ENCODE data around the gene OR56B1. TPM values are rescaled to one million over a fixed set of nuclear protein-coding genes. Genes with fewer than 3 reads are reported as not detected.
"Not testable (repeated sequence)": the region's sequence is repeated elsewhere in the genome, so short reads cannot be mapped to it uniquely, and the experiment has no call there.

The OR56B1 gene
- total and polyA plus RNA-seq, 2 donors from 2014 or later = 0.28 TPM; not detected in 1

DNA sequence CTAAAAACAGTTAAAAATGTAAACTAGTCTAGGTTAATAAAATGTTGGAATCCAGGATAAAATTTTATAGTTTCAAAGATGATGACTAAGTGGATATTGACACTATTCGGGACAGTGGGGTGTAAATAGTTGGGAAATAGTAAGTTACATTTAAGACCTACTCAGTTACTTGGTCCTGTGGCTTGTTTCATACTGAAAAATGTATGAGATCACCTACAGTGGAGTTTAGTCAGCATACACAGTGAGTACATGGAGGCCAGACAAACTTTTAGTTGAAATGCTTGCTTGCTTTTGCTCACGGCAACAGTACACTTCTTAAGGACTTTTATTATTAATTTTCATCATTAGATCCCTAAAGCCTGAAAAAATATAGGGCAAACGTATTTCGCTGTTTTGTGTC, 30.6 kb upstream of the OR56B1 start:
- TF ChIP-seq, protein P1, sequence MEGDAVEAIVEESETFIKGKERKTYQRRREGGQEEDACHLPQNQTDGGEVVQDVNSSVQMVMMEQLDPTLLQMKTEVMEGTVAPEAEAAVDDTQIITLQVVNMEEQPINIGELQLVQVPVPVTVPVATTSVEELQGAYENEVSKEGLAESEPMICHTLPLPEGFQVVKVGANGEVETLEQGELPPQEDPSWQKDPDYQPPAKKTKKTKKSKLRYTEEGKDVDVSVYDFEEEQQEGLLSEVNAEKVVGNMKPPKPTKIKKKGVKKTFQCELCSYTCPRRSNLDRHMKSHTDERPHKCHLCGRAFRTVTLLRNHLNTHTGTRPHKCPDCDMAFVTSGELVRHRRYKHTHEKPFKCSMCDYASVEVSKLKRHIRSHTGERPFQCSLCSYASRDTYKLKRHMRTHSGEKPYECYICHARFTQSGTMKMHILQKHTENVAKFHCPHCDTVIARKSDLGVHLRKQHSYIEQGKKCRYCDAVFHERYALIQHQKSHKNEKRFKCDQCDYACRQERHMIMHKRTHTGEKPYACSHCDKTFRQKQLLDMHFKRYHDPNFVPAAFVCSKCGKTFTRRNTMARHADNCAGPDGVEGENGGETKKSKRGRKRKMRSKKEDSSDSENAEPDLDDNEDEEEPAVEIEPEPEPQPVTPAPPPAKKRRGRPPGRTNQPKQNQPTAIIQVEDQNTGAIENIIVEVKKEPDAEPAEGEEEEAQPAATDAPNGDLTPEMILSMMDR (IDR thresholded peaks at IDR 0.05; ENCODE audit: borderline replicate concordance, extremely low read depth, insufficient read depth) = no peak
- no peak overlapping the region for H3K9ac ChIP-seq (ENCODE audit: low read length in 3 of 3)
- H3K4me1 ChIP-seq (ENCODE audit: control insufficient read depth in 2 of 3, insufficient read depth in 2 of 3, low read depth in 1 of 3, low read length in 3 of 3) = no peaks in the 10 kb centered on the region
- no peak overlapping the region for H3K27ac ChIP-seq (ENCODE audit: low read depth in 2 of 2, low read length in 2 of 2)
- no peaks in the 10 kb centered on the region for H3K9me3 ChIP-seq (ENCODE audit: control insufficient read depth in 2 of 3, insufficient read depth in 1 of 3, low read length in 3 of 3)
- intact Hi-C loops (cut with DNase I) = no loop called here
- DNase-seq (no peak), FAIRE-seq (no peak)
- H3K27me3 ChIP-seq (ENCODE audit: control insufficient read depth, insufficient read depth, low read length) = no peaks in the 10 kb centered on the region
- H3K36me3 ChIP-seq (ENCODE audit: control insufficient read depth in 2 of 3, insufficient read depth in 3 of 3, low read length in 3 of 3) = peaks cover 0 to 6% (median 3%) of the 10 kb centered on the region in 3 donors
- H3K4me3 ChIP-seq (ENCODE audit: low read length in 3 of 3) = no peak overlapping the region

DNA sequence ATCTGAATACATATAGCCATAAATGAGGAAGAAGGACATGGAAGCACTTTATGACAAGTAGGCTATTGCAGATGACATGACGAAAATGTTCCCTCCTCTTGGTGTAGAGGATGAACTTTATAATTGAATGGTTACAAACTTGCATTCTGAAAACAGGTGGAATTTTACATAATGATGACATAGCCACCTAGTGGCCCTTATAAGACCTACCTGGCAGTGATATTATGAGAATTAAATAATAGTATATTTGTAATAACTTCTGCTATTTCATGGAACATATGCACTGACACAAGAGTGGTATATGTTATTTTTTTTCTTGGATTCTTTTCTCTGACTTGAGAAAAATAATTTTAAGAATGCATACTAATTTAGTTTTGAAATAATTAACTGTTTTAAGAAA, 23.7 kb upstream of the OR56B1 start:
- no peak overlapping the region for H3K4me3 ChIP-seq (ENCODE audit: low read length in 3 of 3)
- no peak overlapping the region for H3K27ac ChIP-seq (ENCODE audit: low read depth in 2 of 2, low read length in 2 of 2)
- FAIRE-seq (peak; percentile 76), DNase-seq (no peak)
- H3K4me1 ChIP-seq (ENCODE audit: control insufficient read depth in 2 of 3, insufficient read depth in 2 of 3, low read depth in 1 of 3, low read length in 3 of 3) = no peaks in the 10 kb centered on the region
- intact Hi-C loops (cut with DNase I) = no loop called here
- TF ChIP-seq, protein P1 (IDR thresholded peaks at IDR 0.05; ENCODE audit: borderline replicate concordance, extremely low read depth, insufficient read depth) = peak; percentile 26
- peaks cover 0 to 6% (median 3%) of the 10 kb centered on the region in 3 donors for H3K36me3 ChIP-seq (ENCODE audit: control insufficient read depth in 2 of 3, insufficient read depth in 3 of 3, low read length in 3 of 3)
- no peaks in the 10 kb centered on the region for H3K9me3 ChIP-seq (ENCODE audit: control insufficient read depth in 2 of 3, insufficient read depth in 1 of 3, low read length in 3 of 3)
- no peak overlapping the region for H3K9ac ChIP-seq (ENCODE audit: low read length in 3 of 3)
- H3K27me3 ChIP-seq (ENCODE audit: control insufficient read depth, insufficient read depth, low read length) = no peaks in the 10 kb centered on the region

DNA sequence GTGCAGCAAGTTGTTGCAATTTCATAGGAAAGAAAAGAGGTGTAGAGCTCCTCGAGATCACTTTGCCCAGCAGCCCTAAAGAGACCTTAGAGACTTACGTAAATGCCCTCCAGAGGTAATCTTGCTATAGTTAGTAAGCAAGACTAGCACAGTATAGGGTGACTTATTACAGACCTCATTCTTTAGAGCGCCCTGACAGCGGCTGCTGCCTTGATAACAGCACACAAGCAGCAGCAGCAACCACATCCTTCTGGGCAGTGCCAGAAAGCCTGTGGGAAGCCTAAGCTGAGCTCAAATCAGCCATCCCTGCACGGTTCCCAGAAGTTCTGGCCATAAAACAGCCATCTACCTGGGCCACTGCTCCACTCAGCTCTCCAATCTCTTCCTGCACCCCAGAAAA, 22.6 kb upstream of the OR56B1 start:
- Histone ChIP-seq H3K4me1 (ENCODE audit: control insufficient read depth in 2 of 3, insufficient read depth in 2 of 3, low read depth in 1 of 3, low read length in 3 of 3) (no peaks in the 10 kb centered on the region), H3K4me3 (ENCODE audit: low read length in 3 of 3) (no peak overlapping the region), H3K9ac (ENCODE audit: low read length in 3 of 3) (no peak overlapping the region), H3K36me3 (ENCODE audit: control insufficient read depth in 2 of 3, insufficient read depth in 3 of 3, low read length in 3 of 3) (peaks cover 0 to 6% (median 3%) of the 10 kb centered on the region in 3 donors), H3K9me3 (ENCODE audit: control insufficient read depth in 2 of 3, insufficient read depth in 1 of 3, low read length in 3 of 3) (no peaks in the 10 kb centered on the region), H3K27me3 (ENCODE audit: control insufficient read depth, insufficient read depth, low read length) (no peaks in the 10 kb centered on the region), H3K27ac (ENCODE audit: low read depth in 2 of 2, low read length in 2 of 2) (no peak overlapping the region)
- FAIRE-seq (no peak), DNase-seq (no peak)
- TF ChIP-seq, protein P1 (IDR thresholded peaks at IDR 0.05; ENCODE audit: borderline replicate concordance, extremely low read depth, insufficient read depth) = no peak
- intact Hi-C loops (cut with DNase I) = no loop called here

DNA sequence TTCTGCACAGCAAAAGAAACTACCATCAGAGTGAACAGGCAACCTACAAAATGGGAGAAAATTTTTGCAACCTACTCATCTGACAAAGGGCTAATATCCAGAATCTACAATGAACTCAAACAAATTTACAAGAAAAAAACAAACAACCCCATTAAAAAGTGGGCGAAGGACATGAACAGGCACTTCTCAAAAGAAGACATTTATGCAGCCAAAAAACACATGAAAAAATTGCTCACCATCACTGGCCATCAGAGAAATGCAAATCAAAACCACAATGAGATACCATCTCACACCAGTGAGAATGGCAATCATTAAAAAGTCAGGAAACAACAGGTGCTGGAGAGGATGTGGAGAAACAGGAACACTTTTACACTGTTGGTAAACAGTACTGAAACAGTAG, 19.7 kb upstream of the OR56B1 start:
- H3K4me3 ChIP-seq (ENCODE audit: low read length in 3 of 3); H3K27me3 ChIP-seq (ENCODE audit: control insufficient read depth, insufficient read depth, low read length); H3K4me1 ChIP-seq (ENCODE audit: control insufficient read depth in 2 of 3, insufficient read depth in 2 of 3, low read depth in 1 of 3, low read length in 3 of 3); H3K27ac ChIP-seq (ENCODE audit: low read depth in 2 of 2, low read length in 2 of 2); H3K36me3 ChIP-seq (ENCODE audit: control insufficient read depth in 2 of 3, insufficient read depth in 3 of 3, low read length in 3 of 3); H3K9me3 ChIP-seq (ENCODE audit: control insufficient read depth in 2 of 3, insufficient read depth in 1 of 3, low read length in 3 of 3); DNase-seq; H3K9ac ChIP-seq (ENCODE audit: low read length in 3 of 3); FAIRE-seq; intact Hi-C loops (cut with DNase I): not testable (repeated sequence)

All from kidney (tissue), 14 donors.